GM21529 (cell line): Measurements from ENCODE around the gene INTS15.
"Not testable (repeated sequence)": the region's sequence is repeated elsewhere in the genome, so short reads cannot be mapped to it uniquely, and the experiment has no call there.

Experiments used
- ATAC-seq: cut with Tn5 transposase; IDR thresholded peaks from one replicate; pipeline ENCODE4 v1.9.1; 2021; ENCODE audit not compliant: unreplicated experiment

The INTS15 gene

GRCh38 chr7:6616854-6617643, 27.2 kb downstream of the INTS15 start:
- no peak for ATAC-seq

GRCh38 chr7:6618621-6619020, 28.8 kb downstream of the INTS15 start:
- ATAC-seq = no peak

DNA sequence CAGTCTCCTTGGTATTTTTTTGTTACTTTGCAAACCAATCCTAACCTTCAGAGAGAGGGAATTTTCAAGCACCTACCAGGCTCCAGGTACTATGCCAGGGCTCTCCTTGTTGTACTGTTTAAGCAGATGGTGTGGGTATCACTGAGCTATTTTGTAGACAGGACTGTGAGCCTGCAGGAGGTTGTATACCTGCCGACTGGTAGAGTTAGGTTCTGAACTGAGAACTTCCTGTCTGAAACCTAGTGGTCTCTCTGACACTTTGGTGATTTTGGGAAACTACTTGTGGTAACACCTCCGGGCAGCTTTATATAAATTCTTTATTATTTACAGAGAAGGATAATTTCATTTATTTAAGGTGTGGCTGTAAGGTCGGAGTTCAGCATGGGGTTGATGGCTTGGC, 30.1 kb downstream of the INTS15 start:
- ATAC-seq = no peak

- ATAC-seq = no peak
Measured at GRCh38 chr7:6621195-6622133, 31.6 kb downstream of the INTS15 start.

GRCh38 chr7:6622134-6622710, 32.4 kb downstream of the INTS15 start:
- ATAC-seq = no peak

- ATAC-seq = no peak
Measured at GRCh38 chr7:6623589-6624245, 33.9 kb downstream of the INTS15 start.

- no peak for ATAC-seq
Measured at GRCh38 chr7:6624246-6624611, 34.4 kb downstream of the INTS15 start.

GRCh38 chr7:6628045-6628444, 38.2 kb downstream of the INTS15 start:
- no peak for ATAC-seq

DNA sequence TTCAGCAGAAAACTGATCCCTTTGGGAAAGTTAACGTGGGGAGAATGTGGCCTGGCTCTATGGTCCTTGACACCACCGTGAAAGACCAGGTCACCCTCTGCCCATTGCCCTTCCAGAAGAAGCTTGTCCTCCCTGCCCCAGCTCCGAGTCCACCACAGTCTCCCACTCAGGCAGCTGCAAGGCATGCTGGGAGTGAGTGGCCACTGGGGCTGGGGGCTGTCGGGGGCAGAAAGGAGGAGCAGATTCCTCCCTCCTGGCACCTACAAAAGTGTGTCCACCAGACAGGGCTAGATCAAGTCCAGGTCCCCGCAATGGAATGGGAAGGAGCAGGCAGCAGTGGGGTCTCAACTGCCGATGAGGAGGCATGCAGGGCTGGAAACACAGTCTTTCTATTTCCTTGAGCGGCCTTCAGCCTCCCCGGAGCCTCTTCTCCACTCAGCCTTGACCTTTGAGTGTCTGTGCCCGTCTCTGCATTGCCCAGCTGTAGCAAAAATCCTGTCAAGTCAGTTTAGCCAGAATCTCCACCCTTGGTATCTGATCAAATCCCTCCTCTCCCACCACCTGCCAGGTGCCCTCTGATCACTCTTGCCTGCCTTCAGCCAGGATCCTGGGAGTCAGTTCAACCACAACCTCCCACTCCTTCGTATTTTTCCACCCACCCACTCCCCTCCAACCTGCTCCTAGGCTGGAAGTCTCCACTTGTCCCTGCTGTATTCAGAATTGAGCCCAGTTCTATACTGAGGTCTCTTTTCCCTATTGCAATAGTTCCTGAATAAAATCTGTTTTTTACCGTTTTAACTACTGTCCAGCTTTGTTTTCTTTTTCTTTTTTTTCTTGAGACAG, 40.4 kb downstream of the INTS15 start:
- ATAC-seq = no peak

DNA sequence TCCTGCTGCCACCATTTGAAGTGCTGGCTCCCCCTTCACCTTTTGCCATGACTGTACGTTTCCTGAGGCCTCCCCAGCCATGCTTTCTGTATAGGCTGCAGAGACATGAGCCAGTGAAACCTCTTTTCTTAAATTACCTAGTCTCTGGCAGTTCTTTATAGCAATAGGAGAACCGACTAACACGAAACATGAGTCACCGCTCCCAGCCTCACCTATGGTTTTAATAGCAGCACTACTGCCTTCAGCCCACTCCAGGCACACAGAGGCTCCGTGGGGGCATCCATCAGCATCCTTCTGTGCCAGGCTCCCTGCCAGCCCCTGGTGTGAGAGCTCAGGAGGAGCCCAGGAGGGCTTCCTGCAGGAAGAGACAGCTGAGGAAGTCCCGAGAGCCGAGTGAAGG, 41.8 kb downstream of the INTS15 start:
- ATAC-seq = no peak

- no peak for ATAC-seq
Measured at GRCh38 chr7:6634021-6634420, 44.2 kb downstream of the INTS15 start.

GRCh38 chr7:6634971-6635370, 45.1 kb downstream of the INTS15 start:
- not testable (repeated sequence) for ATAC-seq

- peak; percentile 58 for ATAC-seq
Measured at GRCh38 chr7:6636741-6637543, 47.1 kb downstream of the INTS15 start, which contains the start of gene ZNF316. Gene ZNF316 (plus strand): TSS chr7:6637318. CDS start chr7:6642410, 5,092 bp downstream.

DNA sequence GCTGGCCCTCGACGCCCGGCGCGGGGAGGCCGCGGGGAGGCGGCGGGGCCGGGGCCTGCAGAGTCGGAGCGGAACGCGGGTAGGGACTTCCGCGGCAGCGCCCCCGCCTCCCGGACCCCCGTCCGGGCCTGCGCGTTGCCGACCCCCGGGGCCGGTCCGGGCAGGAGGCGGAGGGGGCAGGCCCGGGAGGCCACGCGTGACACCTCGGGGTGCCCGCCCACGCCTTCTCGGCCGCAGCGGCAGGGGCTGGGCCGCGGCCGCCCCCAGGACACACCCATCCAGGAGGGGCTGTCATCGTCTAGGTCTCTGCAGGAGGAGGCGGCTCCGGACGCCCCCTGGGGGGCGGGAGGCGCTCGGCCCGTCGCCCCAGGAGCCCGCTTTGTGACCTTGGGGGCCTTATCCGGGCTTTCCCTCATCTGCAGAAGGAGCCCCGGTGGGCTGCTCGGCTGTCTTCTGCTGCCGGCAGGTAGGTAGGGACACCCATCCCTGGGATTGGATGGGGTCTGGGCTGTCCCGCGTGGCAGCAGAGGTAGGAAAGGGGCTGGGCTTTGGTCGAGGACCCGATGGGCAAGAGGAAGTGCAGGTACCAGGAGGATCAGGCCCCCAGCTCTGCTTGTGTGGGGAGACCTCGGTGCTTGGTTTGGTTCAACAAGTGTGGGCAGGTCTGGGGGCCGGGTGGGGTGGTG, 47.9 kb downstream of the INTS15 start:
- ATAC-seq = peak; percentile 84

- ATAC-seq = no peak
Measured at GRCh38 chr7:6639032-6639431, 49.2 kb downstream of the INTS15 start.

GRCh38 chr7:6639627-6640026, 49.8 kb downstream of the INTS15 start:
- ATAC-seq = no peak

DNA sequence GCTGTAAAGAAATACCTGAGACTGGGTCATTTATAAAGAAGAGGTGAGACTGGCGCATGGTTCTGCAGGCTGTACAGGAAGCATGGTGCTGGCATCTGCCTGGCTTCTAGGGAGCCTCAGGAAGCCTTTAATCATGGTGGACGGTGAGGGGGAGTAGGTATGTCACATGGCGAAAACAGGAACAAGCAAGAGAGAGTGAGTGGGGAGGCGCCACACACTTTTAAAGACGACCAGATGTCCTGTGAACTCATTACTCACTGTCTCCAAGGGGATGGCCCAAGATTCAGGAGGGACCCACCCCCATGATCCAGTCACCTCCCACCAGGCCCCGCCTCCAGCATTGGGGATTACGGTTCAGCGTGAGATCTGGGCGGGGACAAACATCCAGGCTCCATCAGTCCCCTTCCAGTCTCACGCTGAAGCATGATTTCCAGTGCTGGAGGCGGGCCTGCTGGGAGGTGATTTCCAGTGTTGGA, 50.5 kb downstream of the INTS15 start:
- ATAC-seq = no peak

- ATAC-seq = no peak
Measured at GRCh38 chr7:6641305-6642035, 51.6 kb downstream of the INTS15 start.
